HepG2 (cell line): ENCODE measurements around the gene GNG12. TPM values are rescaled to one million over a fixed set of nuclear protein-coding genes. Genes with fewer than 3 reads are reported as not detected.

Source experiments
- ATAC-seq: fragments of 200-7000 bp; cut with Tn5 transposase; 3 replicates; pipeline ENCODE4 v1.9.1; 2020; ENCODE audit warnings: mild to moderate bottlenecking, moderate library complexity
- BruUV-seq: library from RNA; stranded (reverse); fragments of 400-500 nt; replicated peaks from 2 replicates; lab custom pipeline; 2021; lab: Mats Ljungman, UMichigan
- CTCF ChIA-PET: fragments of 300-600 bp; formaldehyde crosslinking; extraction: SDS; loops from one replicate; lab custom pipeline; 2021; ENCODE audit warnings: low total read pairs, inconsistent platforms, low intra/inter-chr PET ratio; lab: Yijun Ruan, JAX
- POLR2A ChIA-PET: fragments of 350-600 bp; sonication (Branson Sonifier 250); formaldehyde crosslinking; loops from one replicate; lab custom pipeline; 2020; ENCODE audit warnings: antibody characterized with exemption, inconsistent platforms; lab: Yijun Ruan, JAX
- DNase-seq: peaks from one replicate; pipeline ENCODE4 v3.0.0-alpha.2; 2015; ENCODE audit warnings: low spot score
- FAIRE-seq: peaks from 3 replicates; lab custom pipeline; 2011; peaks lifted over from hg19 to GRCh38; lab: Jason Lieb, UNC
- H2AFZ ChIP-seq: one replicate; pipeline ENCODE4 v1.6.1; 2011; ENCODE audit warnings: low read length, inconsistent platforms
- H3K27ac ChIP-seq: fragments of 300-600 bp; 3 replicates; pipeline ENCODE4 v1.8.0; 2011; ENCODE audit warnings: mixed run types, mild to moderate bottlenecking, mixed read lengths, low read length, inconsistent platforms; ENCODE audit not compliant: insufficient read depth; ENCODE audit errors: extremely low read length
- H3K27me3 ChIP-seq, 2 experiments: fragments of 200-600 bp in 1 of 2; 2 replicates in 1 of 2; 3 replicates in 1 of 2; pipeline versions ENCODE4 v1.6.0 to v1.8.0; 2011; ENCODE audit warnings: low read length in 2 of 2, mild to moderate bottlenecking in 2 of 2, moderate library complexity in 2 of 2, inconsistent platforms in 1 of 2; ENCODE audit not compliant: insufficient read depth in 2 of 2, control insufficient read depth in 1 of 2
- H3K36me3 ChIP-seq, 2 experiments: fragments of 200-600 bp in 1 of 2; replicated peaks in 1 of 2; 2 replicates in 1 of 2; 3 replicates in 1 of 2; pipeline versions ENCODE4 v1.5.1 to v1.8.0; 2011; ENCODE audit warnings: low read length in 2 of 2, inconsistent platforms in 1 of 2; ENCODE audit not compliant: insufficient read depth in 2 of 2, control insufficient read depth in 1 of 2
- H3K4me1 ChIP-seq: 2 replicates; pipeline ENCODE4 v1.5.1; 2012; ENCODE audit warnings: low read length, inconsistent platforms; ENCODE audit not compliant: insufficient read depth
- H3K4me2 ChIP-seq: 2 replicates; pipeline ENCODE4 v1.6.0; 2011; ENCODE audit warnings: low read depth, low read length, inconsistent platforms
- H3K4me3 ChIP-seq, 3 experiments: fragments of 200-600 bp in 1 of 3; sonication (generic), shearing (Covaris generic) in 1 of 3; replicated peaks in 1 of 3; 2 replicates each; pipeline ENCODE4 v1.5.1; 2011 to 2016; ENCODE audit warnings: low read length in 3 of 3, inconsistent platforms in 2 of 3, low read depth in 2 of 3, mild to moderate bottlenecking in 2 of 3, control low read depth in 1 of 3, mixed read lengths in 1 of 3; ENCODE audit not compliant: insufficient read depth in 1 of 3
- H3K79me2 ChIP-seq: one replicate; pipeline ENCODE4 v1.6.1; 2011; ENCODE audit warnings: low read length, inconsistent platforms; ENCODE audit not compliant: insufficient read depth
- H3K9ac ChIP-seq: 2 replicates; pipeline ENCODE4 v1.6.0; 2011; ENCODE audit warnings: mild to moderate bottlenecking, low read depth, low read length, inconsistent platforms; ENCODE audit not compliant: insufficient read depth
- H3K9me3 ChIP-seq: 2 replicates; pipeline ENCODE4 v1.5.1; 2012; ENCODE audit warnings: mild to moderate bottlenecking, low read length
- H4K20me1 ChIP-seq: 2 replicates; pipeline ENCODE4 v1.6.0; 2011; ENCODE audit warnings: inconsistent platforms, mild to moderate bottlenecking, low read length, moderate library complexity; ENCODE audit not compliant: insufficient read depth
- CEBPB ChIP-seq: IDR thresholded peaks from 2 replicates; pipeline ENCODE4 v1.6.1; 2011; ENCODE audit warnings: low read depth, low read length, improper control_type of control experiment, borderline replicate concordance
- E2F2 ChIP-seq: sonication (generic); formaldehyde crosslinking; IDR thresholded peaks from 2 replicates; pipeline ENCODE4 v1.4.0; 2020; ENCODE audit warnings: missing genetic modification reagents, borderline replicate concordance
- GATA4 ChIP-seq: sonication (generic); IDR thresholded peaks from 2 replicates; pipeline ENCODE4 v1.6.1; 2016; ENCODE audit warnings: antibody characterized with exemption, low read depth, borderline replicate concordance
- MED13 ChIP-seq: sonication (generic); formaldehyde crosslinking; IDR thresholded peaks from 2 replicates; pipeline ENCODE4 v1.5.0; 2020; ENCODE audit warnings: missing genetic modification reagents
- MXI1 ChIP-seq: IDR thresholded peaks from 3 replicates; pipeline ENCODE4 v1.6.1; 2012; ENCODE audit warnings: low read depth, low read length, inconsistent platforms, borderline replicate concordance
- TEF ChIP-seq: sonication (generic); formaldehyde crosslinking; IDR thresholded peaks from 2 replicates; pipeline ENCODE4 v1.5.0; 2020; ENCODE audit warnings: missing genetic modification reagents
- ZNF720 ChIP-seq: sonication (generic); formaldehyde crosslinking; IDR thresholded peaks from 2 replicates; pipeline ENCODE4 v1.4.0; 2020; ENCODE audit warnings: missing genetic modification reagents
- WGBS: methylation state at CpG from one replicate; pipeline ENCODE4 v1.1.6; 2017; ENCODE audit warnings: low lambda C conversion rate; 5-methylcytosine and 5-hydroxymethylcytosine counted together
- in situ Hi-C: cut with HindIII; loops from 2 replicates; pipeline ENCODE4 v1.10.0; 2017; ENCODE audit warnings: low pct_unique_long_range_greater_than_20kb; ENCODE audit not compliant: extremely low pct_ligation_motif_present
- intact Hi-C: fragments of 100-400 bp; cut with micrococcal nuclease; formaldehyde crosslinking; loops from one replicate; pipeline ENCODE4 v1.10.0; 2022; ENCODE audit not compliant: unreplicated experiment
- polyA plus RNA-seq, 8 experiments: library from polyadenylated mRNA; depleted of rRNA in 3 of 8; stranded (reverse) in 7 of 8; unstranded in 1 of 8; fragments of >200 nt; fragmentation: Illumina TruSeq in 4 of 8; extraction: Trizol in 4 of 8; gene quantifications; 2 replicates each; pipeline versions ENCODE4 v1.2.1 to v1.2.3, GENCODE V29; 2011 to 2016; ENCODE audit warnings: low read depth in 4 of 8, missing spikeins in 1 of 8, mixed read lengths in 1 of 8; ENCODE audit not compliant: insufficient read depth in 1 of 8
- total RNA-seq, 5 experiments: library from RNA; depleted of rRNA; stranded (reverse); fragments of >200 nt; fragmentation: Illumina TruSeq; extraction: Trizol; gene quantifications; 2 replicates each; pipeline ENCODE4 v1.2.3, GENCODE V29; 2016; ENCODE audit warnings: low read depth in 1 of 5

The GNG12 gene
- total and polyA plus RNA-seq, 2 of the 13 experiments (the other 11 are each of a cell fraction or from before 2014, with no cell fraction given): 0.11 TPM

GRCh38 chr1:67690411-67690810, 142.9 kb downstream of the GNG12 start:
- in situ Hi-C loops (no loop called here), intact Hi-C loops (no loop called here)
- Histone ChIP-seq H3K4me1 (peaks cover 31% of the 10 kb centered on the region), H3K27me3 (no peaks in the 10 kb centered on the region; a peak in 1 of 5 replicates), H2AFZ (no peak overlapping the region), H4K20me1 (peaks cover 15% of the 10 kb centered on the region), H3K4me3 (no peak overlapping the region), H3K27ac (no peak overlapping the region), H3K9me3 (no peaks in the 10 kb centered on the region), H3K36me3 (peaks cover 1 to 14% of the 10 kb centered on the region in 2 experiments; a peak in 2 of 5 replicates), H3K4me2 (no peak overlapping the region), H3K79me2 (peaks cover 24% of the 10 kb centered on the region), H3K9ac (no peak overlapping the region)
- ChIA-PET POLR2A (interaction anchor here (2.4 kb wide), 1 partner anchor 70 kb away, joined by 6 read pairs; no protein-coding TSS in a partner anchor), CTCF (no interaction called here)
- no peak for ATAC-seq
- TF ChIP-seq TEF (CRISPR knock-in tag): no peak
- TF ChIP-seq MXI1: no peak
- TF ChIP-seq GATA4: no peak
- no peak for TF ChIP-seq CEBPB
- TF ChIP-seq ZNF720 (CRISPR knock-in tag): no peak
- TF ChIP-seq E2F2 (CRISPR knock-in tag): no peak
- no peak for TF ChIP-seq MED13 (CRISPR knock-in tag)
- 98% methylated on average over 2 of the region's 2 CpGs for WGBS
- no peak for FAIRE-seq
- no peak for DNase-seq
- BruUV-seq: no TSS peak
